Karpas-422 (cell line): ENCODE measurements around the gene FAM120B. TPM values are rescaled to one million over a fixed set of nuclear protein-coding genes. Genes with fewer than 3 reads are reported as not detected.

Experiments used
- DNase-seq: peaks from one replicate; pipeline ENCODE4 v3.0.0-alpha.2; 2015
- H2AFZ ChIP-seq: fragments of 200-600 bp; sonication (generic); 2 replicates; pipeline ENCODE4 v1.6.1; 2014; ENCODE audit warnings: antibody characterized with exemption, low read length, mixed read lengths
- H3K27ac ChIP-seq: fragments of 200-600 bp; sonication (generic); 2 replicates; pipeline ENCODE4 v1.5.1; 2014; ENCODE audit warnings: mild to moderate bottlenecking, low read length, moderate library complexity
- H3K27me3 ChIP-seq: fragments of 200-600 bp; sonication (generic); 2 replicates; pipeline ENCODE4 v1.6.1; 2014; ENCODE audit warnings: low read length, mixed read lengths
- H3K36me3 ChIP-seq: fragments of 200-600 bp; sonication (generic); 2 replicates; pipeline ENCODE4 v1.6.1; 2014; ENCODE audit warnings: low read length, mixed read lengths; ENCODE audit not compliant: insufficient read depth
- H3K4me1 ChIP-seq: fragments of 200-600 bp; sonication (generic); 2 replicates; pipeline ENCODE4 v1.6.1; 2014; ENCODE audit warnings: mild to moderate bottlenecking, low read length, mixed read lengths
- H3K4me2 ChIP-seq: fragments of 200-600 bp; sonication (generic); 2 replicates; pipeline ENCODE4 v1.6.1; 2014; ENCODE audit warnings: low read length, low read depth, mild to moderate bottlenecking; ENCODE audit not compliant: poor library complexity, severe bottlenecking
- H3K4me3 ChIP-seq: fragments of 200-600 bp; sonication (generic); 2 replicates; pipeline ENCODE4 v1.5.1; 2014; ENCODE audit warnings: mild to moderate bottlenecking, antibody characterized with exemption, low read length, mixed read lengths
- H3K79me2 ChIP-seq: fragments of 200-600 bp; sonication (generic); 2 replicates; pipeline ENCODE4 v1.6.1; 2014; ENCODE audit warnings: mild to moderate bottlenecking, low read length, mixed read lengths
- H3K9ac ChIP-seq: fragments of 200-600 bp; sonication (generic); 2 replicates; pipeline ENCODE4 v1.6.0; 2014; ENCODE audit warnings: low read length
- H3K9me2 ChIP-seq: fragments of 200-600 bp; sonication (generic), shearing (Covaris generic); replicated peaks from 2 replicates; pipeline ENCODE4 v1.6.0; 2014; ENCODE audit warnings: mild to moderate bottlenecking, low read length, moderate library complexity; ENCODE audit not compliant: insufficient read depth
- H3K9me3 ChIP-seq: fragments of 300-700, 200-600 bp; sonication (generic); 2 replicates; pipeline ENCODE4 v1.6.1; 2014; ENCODE audit warnings: low read length, mixed read lengths
- H4K20me1 ChIP-seq: fragments of 200-600 bp; sonication (generic); 2 replicates; pipeline ENCODE4 v1.6.1; 2014; ENCODE audit warnings: mild to moderate bottlenecking, antibody characterized with exemption, low read length, low read depth; ENCODE audit not compliant: insufficient read depth
- total RNA-seq: library from RNA; depleted of rRNA; stranded (reverse); fragments of >200 nt; shearing (Covaris generic); gene quantifications from 2 replicates; pipeline ENCODE4 v1.2.3, GENCODE V29; 2014; ENCODE audit warnings: low replicate concordance

FAM120B gene
- total RNA-seq, 1 experiment from 2014 or later = 32.1 TPM

DNA sequence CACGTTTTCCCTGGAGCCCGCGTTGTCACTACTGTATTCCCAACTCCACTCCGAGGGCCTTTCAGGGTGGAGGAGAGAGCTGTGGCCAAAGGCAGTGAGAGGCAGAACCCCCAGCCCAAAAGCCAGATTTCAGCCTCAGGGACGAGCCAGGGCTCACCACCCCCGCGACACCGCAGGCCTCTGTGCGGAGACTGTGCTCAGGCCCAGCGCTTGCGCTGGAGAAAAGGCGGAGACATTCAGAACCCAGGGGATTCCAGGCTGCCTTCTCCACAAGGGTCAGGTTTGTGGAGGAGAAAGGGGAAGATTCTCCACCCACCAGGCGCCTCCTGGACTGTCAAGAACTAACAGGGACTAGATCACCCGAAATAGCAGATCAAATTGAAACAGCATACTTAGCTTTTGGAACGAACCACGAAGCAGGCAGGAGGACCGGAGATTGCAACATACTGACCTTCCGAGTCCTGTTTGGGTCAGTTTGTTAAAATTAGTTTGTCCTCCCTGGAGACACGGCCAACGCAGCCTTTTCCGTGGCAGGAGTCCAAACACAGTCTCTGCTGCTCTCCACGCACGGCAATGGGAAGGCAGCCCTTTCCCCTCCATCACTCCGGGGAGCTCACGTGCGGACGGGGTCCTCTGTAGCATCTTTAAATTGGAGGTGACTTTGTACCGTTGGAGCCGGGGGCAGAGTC, 30.0 kb upstream of the FAM120B start:
- no peak overlapping the region for H3K4me3 ChIP-seq
- H3K27ac ChIP-seq = no peak overlapping the region
- no peaks in the 10 kb centered on the region for H3K9me2 ChIP-seq
- H3K4me1 ChIP-seq = peaks cover 20% of the 10 kb centered on the region
- H3K27me3 ChIP-seq = no peaks in the 10 kb centered on the region
- H4K20me1 ChIP-seq = no peaks in the 10 kb centered on the region
- H3K9ac ChIP-seq = no peak overlapping the region
- DNase-seq = no peak
- no peaks in the 10 kb centered on the region for H3K36me3 ChIP-seq
- H3K4me2 ChIP-seq = no peak overlapping the region
- H3K9me3 ChIP-seq = no peaks in the 10 kb centered on the region
- H3K79me2 ChIP-seq = no peaks in the 10 kb centered on the region
- H2AFZ ChIP-seq = no peak overlapping the region

DNA sequence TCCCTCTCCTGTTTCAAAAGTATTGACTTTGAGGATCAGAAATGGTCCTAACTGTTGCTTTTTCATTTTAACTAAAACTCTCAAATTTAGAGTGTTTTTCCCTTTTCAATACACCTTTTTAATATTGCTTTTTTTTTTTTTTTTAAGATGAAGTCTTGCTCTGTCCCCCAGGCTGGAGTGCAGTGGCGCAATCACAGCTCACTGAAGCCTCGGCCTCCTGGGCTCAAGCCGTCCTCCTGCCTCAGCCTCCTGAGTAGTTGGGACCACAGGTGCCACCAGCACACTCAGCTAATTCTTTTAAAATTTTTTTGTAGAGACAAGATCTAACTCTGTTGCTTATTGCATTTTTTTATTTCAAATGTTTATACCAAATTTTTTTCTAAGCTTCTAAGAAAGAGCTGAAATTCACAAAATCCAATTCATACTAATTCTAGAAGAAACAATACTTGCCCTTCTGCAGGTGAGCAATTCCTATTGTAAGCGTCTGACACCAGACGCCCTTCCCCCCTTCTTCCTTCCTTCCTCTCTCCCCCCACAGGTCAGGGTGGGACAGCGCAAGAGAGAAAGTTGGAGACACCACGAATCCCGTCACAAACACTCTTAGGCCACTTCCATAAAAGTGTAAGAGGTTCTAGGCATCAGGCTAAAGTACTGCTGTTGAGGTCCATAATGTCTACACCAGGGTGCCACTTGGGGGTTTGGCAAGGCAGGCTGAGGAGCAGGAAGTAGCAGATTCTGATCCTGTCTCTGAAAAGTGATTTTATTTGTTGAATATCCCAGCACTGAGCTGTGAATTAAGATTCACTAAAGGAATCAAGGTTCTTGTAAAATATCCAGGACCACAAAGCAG, 28.4 kb upstream of the FAM120B start:
- H3K27ac ChIP-seq = no peak overlapping the region
- H3K9me3 ChIP-seq = no peaks in the 10 kb centered on the region
- H3K36me3 ChIP-seq = no peaks in the 10 kb centered on the region
- H3K27me3 ChIP-seq = no peaks in the 10 kb centered on the region
- H2AFZ ChIP-seq = peak overlapping the region; percentile 25; the same call in 1 of the 2 replicates
- no peaks in the 10 kb centered on the region for H3K79me2 ChIP-seq
- H3K4me3 ChIP-seq = no peak overlapping the region
- no peaks in the 10 kb centered on the region for H4K20me1 ChIP-seq
- no peak overlapping the region for H3K4me2 ChIP-seq
- no peaks in the 10 kb centered on the region for H3K9me2 ChIP-seq
- no peak for DNase-seq
- H3K9ac ChIP-seq = no peak overlapping the region
- peaks cover 20% of the 10 kb centered on the region for H3K4me1 ChIP-seq

- Histone ChIP-seq H3K9me2 (no peaks in the 10 kb centered on the region), H3K4me2 (no peak overlapping the region), H3K9me3 (no peaks in the 10 kb centered on the region), H3K9ac (no peak overlapping the region), H3K27me3 (no peaks in the 10 kb centered on the region), H4K20me1 (no peaks in the 10 kb centered on the region), H3K4me3 (no peak overlapping the region), H3K4me1 (peaks cover 20% of the 10 kb centered on the region), H2AFZ (peak overlapping the region; percentile 25; the same call in 1 of the 2 replicates), H3K36me3 (no peaks in the 10 kb centered on the region), H3K79me2 (no peaks in the 10 kb centered on the region), H3K27ac (no peak overlapping the region)
- DNase-seq = no peak
Measured at GRCh38 chr6:170278743-170279094, 27.8 kb upstream of the FAM120B start.

GRCh38 chr6:170279426-170279825, 27.1 kb upstream of the FAM120B start:
- H3K27ac ChIP-seq = no peak overlapping the region
- H3K4me3 ChIP-seq = no peak overlapping the region
- H3K4me2 ChIP-seq = no peak overlapping the region
- no peak overlapping the region for H2AFZ ChIP-seq
- H3K27me3 ChIP-seq = no peaks in the 10 kb centered on the region
- H3K9me2 ChIP-seq = no peaks in the 10 kb centered on the region
- H3K9me3 ChIP-seq = no peaks in the 10 kb centered on the region
- H3K79me2 ChIP-seq = no peaks in the 10 kb centered on the region
- no peaks in the 10 kb centered on the region for H3K36me3 ChIP-seq
- DNase-seq = no peak
- H3K9ac ChIP-seq = no peak overlapping the region
- H3K4me1 ChIP-seq = peaks cover 20% of the 10 kb centered on the region
- H4K20me1 ChIP-seq = no peaks in the 10 kb centered on the region

DNA sequence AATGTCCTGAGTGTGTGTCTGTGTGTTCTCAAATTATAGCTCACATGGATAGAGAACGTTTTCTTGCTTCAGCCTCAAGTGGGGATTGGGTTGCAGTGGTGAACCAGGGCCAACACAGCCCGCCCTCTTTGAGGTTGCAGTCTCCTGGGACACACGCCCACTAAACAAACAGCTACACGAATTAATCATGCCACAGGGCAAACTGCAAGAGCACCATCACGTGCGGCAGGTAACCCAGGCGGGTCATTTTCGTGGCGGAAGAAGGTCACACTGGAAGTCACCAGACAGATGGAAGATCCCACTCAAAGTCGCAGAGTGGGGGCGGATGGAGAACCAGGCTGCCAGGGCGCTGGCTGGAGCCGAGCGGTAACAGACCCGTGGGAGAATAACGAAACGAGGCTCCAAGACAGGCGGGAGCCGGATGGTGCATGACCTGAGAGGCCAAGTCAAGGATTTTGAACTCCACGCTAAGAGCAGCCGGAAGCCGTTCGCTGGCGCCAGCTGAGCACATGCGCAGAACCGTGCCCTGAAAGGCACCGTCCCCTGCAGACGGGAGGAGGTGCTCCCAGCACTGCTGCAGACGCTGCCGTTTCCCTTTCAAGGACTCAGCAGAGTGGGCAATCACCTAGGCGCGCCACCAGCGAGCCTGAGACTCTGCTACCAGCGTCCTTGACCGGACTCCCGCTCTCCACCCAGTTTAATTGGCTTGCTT, 26.4 kb upstream of the FAM120B start:
- peaks cover 20% of the 10 kb centered on the region for H3K4me1 ChIP-seq
- H3K27ac ChIP-seq = no peak overlapping the region
- no peaks in the 10 kb centered on the region for H3K27me3 ChIP-seq
- H3K9me3 ChIP-seq = no peaks in the 10 kb centered on the region
- H3K36me3 ChIP-seq = no peaks in the 10 kb centered on the region
- no peaks in the 10 kb centered on the region for H3K79me2 ChIP-seq
- H4K20me1 ChIP-seq = no peaks in the 10 kb centered on the region
- peak overlapping the region; percentile 61 for H3K9ac ChIP-seq
- no peaks in the 10 kb centered on the region for H3K9me2 ChIP-seq
- peak overlapping the region; percentile 68 for H3K4me2 ChIP-seq
- peak overlapping the region; percentile 70; the same call in 1 of the 2 replicates for H2AFZ ChIP-seq
- DNase-seq = peak; percentile 86
- peak overlapping the region; percentile 58 for H3K4me3 ChIP-seq

DNA sequence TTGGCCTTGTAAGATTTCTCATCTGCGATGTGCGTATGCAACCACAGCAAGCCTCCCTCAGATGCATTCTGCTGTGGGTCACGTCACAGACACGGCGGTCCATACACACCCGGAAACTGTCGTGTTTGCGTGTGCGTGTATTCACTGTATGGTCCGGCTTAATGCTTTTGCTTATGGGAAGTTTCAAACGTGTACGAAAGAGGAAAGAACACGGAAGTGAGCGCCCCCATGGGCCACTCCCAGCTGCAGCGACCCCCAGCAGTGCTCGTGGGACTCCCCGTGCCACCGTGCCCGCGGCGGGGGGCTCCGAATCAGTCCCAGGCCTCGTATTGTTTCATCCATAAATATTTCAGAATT, 25.9 kb upstream of the FAM120B start:
- Histone ChIP-seq H3K4me1 (peaks cover 20% of the 10 kb centered on the region), H3K27me3 (no peaks in the 10 kb centered on the region), H3K9me2 (no peaks in the 10 kb centered on the region), H3K4me2 (peak overlapping the region; percentile 68), H3K36me3 (no peaks in the 10 kb centered on the region), H3K9ac (peak overlapping the region; percentile 61), H3K79me2 (no peaks in the 10 kb centered on the region), H4K20me1 (no peaks in the 10 kb centered on the region), H3K9me3 (no peaks in the 10 kb centered on the region), H2AFZ (peak overlapping the region; percentile 62; the same call in 1 of the 2 replicates), H3K27ac (no peak overlapping the region), H3K4me3 (peak overlapping the region; percentile 58)
- peak; percentile 59 for DNase-seq

GRCh38 chr6:170281331-170282292, 24.9 kb upstream of the FAM120B start:
- peak overlapping the region; percentile 58; the same call in 1 of the 2 replicates for H3K4me3 ChIP-seq
- H4K20me1 ChIP-seq = no peaks in the 10 kb centered on the region
- peaks cover 20% of the 10 kb centered on the region for H3K4me1 ChIP-seq
- no peaks in the 10 kb centered on the region for H3K27me3 ChIP-seq
- H3K36me3 ChIP-seq = no peaks in the 10 kb centered on the region
- no peaks in the 10 kb centered on the region for H3K9me2 ChIP-seq
- H3K9me3 ChIP-seq = no peaks in the 10 kb centered on the region
- no peak overlapping the region for H3K9ac ChIP-seq
- no peaks in the 10 kb centered on the region for H3K79me2 ChIP-seq
- H2AFZ ChIP-seq = no peak overlapping the region
- H3K27ac ChIP-seq = no peak overlapping the region
- peak overlapping the region; percentile 68 for H3K4me2 ChIP-seq
- no peak for DNase-seq
